ENCODE measurements around the gene NIBAN1. TPM values are rescaled to one million over a fixed set of nuclear protein-coding genes. Genes with fewer than 3 reads are reported as not detected.

NIBAN1 gene
- total and polyA plus RNA-seq, 2 of the 8 experiments (the other 6 are each of a cell fraction or from before 2014, with no cell fraction given), result 5.7 to 15.2 TPM

DNA sequence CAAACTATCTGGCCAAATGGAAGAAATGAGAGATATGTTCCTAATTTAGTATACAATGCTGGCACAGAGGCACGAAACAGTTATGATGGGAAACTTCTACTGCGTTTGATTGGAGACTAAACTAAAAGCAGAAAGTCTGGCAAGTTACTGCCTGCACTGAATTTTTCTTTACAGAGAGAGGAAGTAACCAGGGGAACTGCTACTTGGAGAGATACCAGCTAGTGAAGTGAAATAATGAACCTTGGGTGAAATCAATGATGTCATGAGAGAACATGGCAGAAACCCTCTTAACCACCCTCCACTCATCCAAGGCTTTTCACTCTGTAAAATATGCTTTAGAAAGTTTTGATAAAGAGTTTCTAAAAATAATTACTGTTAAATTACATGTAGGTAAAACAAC, 29.3 kb downstream of the NIBAN1 start:
- CTCF ChIA-PET (ENCODE audit: partially characterized antibody), result no interaction called here
- no peak overlapping the region for H3K4me2 ChIP-seq (ENCODE audit: insufficient read depth in 1 of 2, low read depth in 2 of 2, low read length in 2 of 2)

More for the DNA sequence above, 29.3 kb downstream of the NIBAN1 start:
- FAIRE-seq (no peak), DNase-seq (ENCODE audit: low read depth in 1 of 2, low spot score in 2 of 2) (no peak)
- 83% methylated on average over 2 of the region's 2 CpGs; no CpG with 5 or more reads in 1 of the 2 experiments for WGBS, 2 experiments (ENCODE audit: extremely low coverage in 1 of 2, insufficient coverage in 1 of 2, insufficient read length in 1 of 2, insufficient replicate concordance in 2 of 2, low coverage in 1 of 2, low lambda C conversion rate in 2 of 2, missing lambda C conversion rate in 1 of 2)
- TF ChIP-seq SRF (IDR thresholded peaks at IDR 0.05; ENCODE audit: low read depth, low read length), result no peak
- no peak for TF ChIP-seq SUZ12 (IDR thresholded peaks at IDR 0.05; ENCODE audit: low read length)
- no peak for TF ChIP-seq POU5F1 (IDR thresholded peaks at IDR 0.05; ENCODE audit: low read depth, low read length)
- TF ChIP-seq SP2 (IDR thresholded peaks at IDR 0.05; ENCODE audit: low read length), result no peak
- no peak for TF ChIP-seq EZH2 (IDR thresholded peaks at IDR 0.05; ENCODE audit: low read depth, low read length, severe bottlenecking)
- TF ChIP-seq POLR2A (IDR thresholded peaks at IDR 0.05; ENCODE audit: control extremely low read depth in 1 of 2, low read depth in 2 of 2, low read length in 2 of 2), result no peak
- no peak for TF ChIP-seq SP1 (IDR thresholded peaks at IDR 0.05; ENCODE audit: low read depth, low read length)
- no peak for TF ChIP-seq CEBPB (IDR thresholded peaks at IDR 0.05; ENCODE audit: low read depth, low read length)
- TF ChIP-seq, protein P1, sequence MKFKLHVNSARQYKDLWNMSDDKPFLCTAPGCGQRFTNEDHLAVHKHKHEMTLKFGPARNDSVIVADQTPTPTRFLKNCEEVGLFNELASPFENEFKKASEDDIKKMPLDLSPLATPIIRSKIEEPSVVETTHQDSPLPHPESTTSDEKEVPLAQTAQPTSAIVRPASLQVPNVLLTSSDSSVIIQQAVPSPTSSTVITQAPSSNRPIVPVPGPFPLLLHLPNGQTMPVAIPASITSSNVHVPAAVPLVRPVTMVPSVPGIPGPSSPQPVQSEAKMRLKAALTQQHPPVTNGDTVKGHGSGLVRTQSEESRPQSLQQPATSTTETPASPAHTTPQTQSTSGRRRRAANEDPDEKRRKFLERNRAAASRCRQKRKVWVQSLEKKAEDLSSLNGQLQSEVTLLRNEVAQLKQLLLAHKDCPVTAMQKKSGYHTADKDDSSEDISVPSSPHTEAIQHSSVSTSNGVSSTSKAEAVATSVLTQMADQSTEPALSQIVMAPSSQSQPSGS (IDR thresholded peaks at IDR 0.05; ENCODE audit: low read length), result no peak
- TF ChIP-seq NRF1 (IDR thresholded peaks at IDR 0.05; ENCODE audit: low read depth, low read length), result no peak
- TF ChIP-seq NANOG (IDR thresholded peaks at IDR 0.05; ENCODE audit: insufficient read depth, low read depth, low read length, poor library complexity, severe bottlenecking), result no peak
- no peak for TF ChIP-seq KDM1A (IDR thresholded peaks at IDR 0.05; ENCODE audit: borderline replicate concordance, low read length)
- TF ChIP-seq ZNF274 (IDR thresholded peaks at IDR 0.05; ENCODE audit: borderline replicate concordance, extremely low read depth, low read length), result no peak
- no peak for TF ChIP-seq BRCA1 (IDR thresholded peaks at IDR 0.05; ENCODE audit: low read depth, low read length)
- no peaks in the 10 kb centered on the region for H4K20me1 ChIP-seq (replicated peaks in 1 of 2; ENCODE audit: control insufficient read depth in 1 of 2, insufficient read depth in 2 of 2, low read length in 2 of 2)
- POLR2A ChIA-PET (ENCODE audit: partially characterized antibody), result no interaction called here
- no peak overlapping the region for H3K4ac ChIP-seq (replicated peaks; ENCODE audit: insufficient read length, low read depth, low read length)
- H3K36me3 ChIP-seq (ENCODE audit: control insufficient read depth in 2 of 4, insufficient read depth in 4 of 4, low read length in 3 of 4), result no peaks in the 10 kb centered on the region
- H3K27me3 ChIP-seq (replicated peaks in 1 of 4; ENCODE audit: control insufficient read depth in 3 of 4, extremely low read depth in 1 of 4, insufficient read depth in 3 of 4, low read length in 3 of 4), result no peaks in the 10 kb centered on the region
- H2AK5ac ChIP-seq (ENCODE audit: low read depth, low read length), result no peak overlapping the region
- no peak overlapping the region for H2BK120ac ChIP-seq (replicated peaks; ENCODE audit: low read depth, low read length)
- no peak overlapping the region for H3K27ac ChIP-seq (ENCODE audit: low read depth, low read length)
- H2BK20ac ChIP-seq (ENCODE audit: low read length), result no peak overlapping the region
- H3K9ac ChIP-seq (replicated peaks in 1 of 4; ENCODE audit: extremely low read depth in 1 of 4, low read depth in 3 of 4, low read length in 3 of 4), result no peak overlapping the region
- no peak overlapping the region for H4K5ac ChIP-seq (ENCODE audit: insufficient read length, low read depth, low read length)
- H3K23ac ChIP-seq (ENCODE audit: insufficient read length), result no peak overlapping the region
- H3K23me2 ChIP-seq (ENCODE audit: low read depth, low read length), result no peaks in the 10 kb centered on the region
- H2BK5ac ChIP-seq (ENCODE audit: low read depth, low read length), result no peak overlapping the region
- H3K56ac ChIP-seq (replicated peaks; ENCODE audit: insufficient read length, low read depth, low read length), result no peak overlapping the region
- H4K91ac ChIP-seq (replicated peaks; ENCODE audit: insufficient read length, low read length), result no peak overlapping the region
- no peak overlapping the region for H2BK15ac ChIP-seq (ENCODE audit: low read length)
- H4K8ac ChIP-seq (ENCODE audit: extremely low read depth, insufficient read depth, low read length), result no peak overlapping the region
- no peak overlapping the region for H3K18ac ChIP-seq (ENCODE audit: extremely low read depth, low read length)
- H3K14ac ChIP-seq (ENCODE audit: insufficient read length), result no peak overlapping the region
- 0 out of 4 replicates have a peak, but pooled peaks cover 0 to 5% of the 10 kb centered on the region in 2 experiments for H3K79me2 ChIP-seq (ENCODE audit: control insufficient read depth in 1 of 2, insufficient read depth in 2 of 2, low read length in 2 of 2)
- peaks cover 0 to 3% (median under 1%) of the 10 kb centered on the region in 4 experiments; a peak in 1 of 7 replicates for H3K4me1 ChIP-seq (replicated peaks in 1 of 4; ENCODE audit: control insufficient read depth in 3 of 4, insufficient read depth in 4 of 4, low read length in 3 of 4)
- no peak overlapping the region for H2BK12ac ChIP-seq (ENCODE audit: low read depth, low read length)
- no peaks in the 10 kb centered on the region for H3K9me3 ChIP-seq (ENCODE audit: insufficient read depth in 2 of 2, low read depth in 1 of 2, low read length in 1 of 2)
- no peaks in the 10 kb centered on the region for H3K79me1 ChIP-seq (ENCODE audit: low read depth, low read length)
- no peak overlapping the region for H2AFZ ChIP-seq (ENCODE audit: low read length)
- H3K4me3 ChIP-seq (ENCODE audit: extremely low read depth in 1 of 4, insufficient read depth in 2 of 4, low read depth in 3 of 4, low read length in 4 of 4), result no peak overlapping the region
